Left ventricle myocardium superior (tissue), 1 donor: Measurements from ENCODE around the gene ANTKMT. TPM values are rescaled to one million over a fixed set of nuclear protein-coding genes. Genes with fewer than 3 reads are reported as not detected.
A peak's percentile ranks its signal among the peaks of the same experiment; 100 is the strongest.
"Not testable (repeated sequence)": the region's sequence is repeated elsewhere in the genome, so short reads cannot be mapped to it uniquely, and the experiment has no call there.

ENCODE experiments used
- ATAC-seq: fragments of 200-7000 bp; cut with Tn5 transposase; one replicate; pipeline ENCODE4 v1.9.1; 2020; ENCODE audit warnings: mild to moderate bottlenecking, moderate library complexity
- DNase-seq: peaks from one replicate; pipeline ENCODE4 v3.0.0-alpha.2; 2020
- intact Hi-C: fragments of 100-400 bp; cut with micrococcal nuclease; formaldehyde crosslinking; loops from one replicate; pipeline ENCODE4 v1.11.0; 2022
- total RNA-seq: library from RNA; stranded (reverse); fragmentation: NEBNext Ultra II Directional; extraction: Animal tissue kit (Norgen Biotek cat#: 25700); gene quantifications from one replicate; pipeline ENCODE4 v1.2.1, GENCODE V29; 2021
- donor health status: DM: no; HTN: yes; CAD: no; lungs with severe emphysema.

ANTKMT gene
- total RNA-seq, 1 donor from 2014 or later = 31.2 TPM

GRCh38 chr16:752007-752312 is 31.0 kb downstream of the ANTKMT start:
- intact Hi-C loops = no loop called here
- ATAC-seq (no peak), DNase-seq (no peak)

GRCh38 chr16:754121-754607 is 33.2 kb downstream of the ANTKMT start:
- DNase-seq, intact Hi-C loops, ATAC-seq: not testable (repeated sequence)

DNA sequence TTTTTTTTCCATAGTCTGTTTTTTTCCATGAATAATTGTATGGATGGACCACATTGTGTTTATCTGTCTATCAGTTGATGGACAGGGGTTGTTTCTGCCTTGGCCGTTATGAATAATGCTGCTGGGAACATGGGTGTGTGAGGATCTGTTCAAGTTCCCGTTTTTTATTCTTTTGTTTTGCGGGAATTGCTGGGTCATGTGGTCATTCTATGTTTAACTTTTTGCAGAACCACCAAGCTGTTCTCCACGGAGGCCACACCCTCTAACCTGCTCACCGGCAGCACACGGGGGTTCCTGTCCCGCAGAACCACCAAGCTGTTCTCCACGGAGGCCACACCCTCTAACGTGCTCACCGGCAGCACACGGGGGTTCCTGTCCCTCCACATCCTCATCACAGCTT is 33.7 kb downstream of the ANTKMT start:
- ATAC-seq (peak; percentile 51), DNase-seq (no peak)
- intact Hi-C loops = no loop called here

DNA sequence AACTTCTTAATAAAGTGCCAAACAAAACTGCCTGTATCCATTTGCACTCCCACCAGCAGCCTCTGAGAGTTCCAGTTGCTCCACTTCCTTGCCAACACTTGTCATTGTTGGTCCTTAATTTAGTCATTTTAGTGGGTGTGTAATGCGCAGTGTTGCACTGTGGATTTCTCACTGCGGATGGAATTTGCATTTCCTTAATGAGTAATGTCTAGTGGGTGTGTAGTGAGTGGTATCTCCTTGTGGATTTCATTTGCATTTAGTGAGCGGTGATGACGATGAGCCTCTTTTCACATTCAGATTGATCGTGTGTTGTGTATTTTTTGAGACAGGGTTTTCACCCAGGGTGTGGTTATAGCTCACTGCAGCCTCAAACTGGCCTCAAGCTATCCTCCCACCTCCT is 35.5 kb downstream of the ANTKMT start:
- intact Hi-C loops = no loop called here
- DNase-seq = no peak
- no peak for ATAC-seq

DNA sequence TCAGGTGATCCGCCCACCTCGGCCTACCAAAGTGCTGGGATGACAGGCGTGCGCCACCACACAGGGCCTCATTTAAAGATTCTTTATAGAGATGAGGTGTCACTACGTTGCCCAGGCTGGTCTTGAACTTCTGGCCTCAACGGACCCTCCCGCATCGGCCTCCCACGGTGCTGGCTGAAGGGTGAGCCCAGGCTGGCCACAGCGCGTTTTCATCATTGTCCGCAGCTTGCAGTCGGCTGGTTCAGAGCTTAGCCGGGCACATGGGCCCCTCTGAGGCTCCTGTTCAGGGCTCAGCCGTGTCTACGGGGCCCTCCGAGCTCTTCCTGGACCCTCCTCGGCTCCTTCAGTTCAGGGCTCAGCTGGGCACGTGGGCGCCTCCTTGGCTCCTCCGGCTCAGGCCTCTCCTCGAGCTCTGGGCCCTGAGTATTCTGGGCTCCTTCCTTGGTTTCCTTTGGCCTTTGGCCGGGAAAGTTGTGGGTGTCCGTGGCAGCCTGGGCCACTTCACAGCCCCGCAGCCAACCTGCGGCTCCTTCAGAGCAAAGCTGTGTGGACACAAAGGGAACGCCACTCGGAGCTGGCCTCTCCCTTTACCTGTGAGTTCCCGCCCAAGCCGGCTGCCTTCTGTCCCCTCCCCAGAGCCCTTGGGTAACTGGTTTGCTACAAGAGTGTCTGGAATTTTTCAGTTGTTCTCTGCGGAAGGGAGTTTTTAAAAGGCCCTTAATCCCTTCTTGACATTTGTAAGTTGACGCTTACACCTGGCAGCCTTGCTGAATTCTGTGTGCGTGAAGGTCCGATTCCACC is 38.4 kb downstream of the ANTKMT start:
- no peak for DNase-seq
- intact Hi-C loops = no loop called here
- ATAC-seq = no peak

DNA sequence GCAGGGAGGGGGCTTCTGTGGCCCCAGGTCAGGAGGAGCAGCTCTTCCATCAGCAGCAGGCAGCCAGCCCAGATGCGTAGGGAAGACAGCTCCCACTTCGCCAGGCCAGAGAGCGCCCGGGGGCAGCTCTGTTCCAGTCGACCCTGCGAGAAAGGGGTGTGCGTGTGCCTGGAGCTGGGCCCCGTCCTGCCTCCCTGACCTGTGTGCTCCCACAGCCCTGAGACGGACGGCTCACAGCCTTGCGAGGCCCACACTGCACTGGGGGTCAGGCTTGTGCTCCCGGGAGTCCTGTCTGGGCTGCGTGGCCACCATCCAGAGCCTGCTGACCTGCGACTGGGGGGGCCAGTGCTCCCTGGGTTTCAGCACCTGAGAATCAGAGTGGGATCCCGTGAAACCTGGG is 39.1 kb downstream of the ANTKMT start:
- intact Hi-C loops = no loop called here
- no peak for ATAC-seq

DNA sequence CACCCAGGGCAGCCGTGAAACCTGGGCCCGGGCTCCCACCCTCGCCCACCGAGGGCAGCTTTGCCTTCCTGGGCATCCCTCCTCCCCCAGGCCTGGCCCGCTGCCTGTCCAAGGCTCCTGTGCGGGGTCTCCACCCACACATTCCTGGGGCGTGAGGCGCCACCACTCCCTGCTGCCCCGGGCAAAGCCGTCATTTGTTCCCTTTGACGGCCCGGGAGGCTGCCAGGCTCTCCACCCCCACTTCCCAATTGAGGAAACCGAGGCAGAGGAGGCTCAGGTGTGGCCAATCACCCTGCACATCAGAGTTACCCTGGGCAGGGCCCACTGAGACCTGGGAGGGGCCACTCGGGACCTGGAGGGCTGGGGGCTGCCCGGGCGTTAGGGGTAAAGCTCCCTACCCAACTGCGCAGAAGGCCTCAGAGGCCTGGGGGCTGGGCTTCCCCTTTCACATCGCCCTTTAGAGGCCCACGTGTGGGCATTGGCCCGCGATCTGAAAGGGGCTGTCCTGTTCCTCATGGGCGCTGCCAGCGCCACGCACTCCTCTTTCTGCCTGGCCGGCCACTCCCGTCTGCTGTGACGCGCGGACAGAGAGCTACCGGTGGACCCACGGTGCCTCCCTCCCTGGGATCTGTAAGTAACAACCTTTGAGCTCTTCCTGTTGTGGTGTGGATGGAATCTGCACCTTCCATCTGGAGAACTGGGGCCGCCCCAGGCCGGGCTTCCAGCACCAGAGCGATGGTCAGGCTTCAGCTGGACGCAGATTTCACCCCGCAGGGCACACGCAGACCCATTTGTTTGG is 39.8 kb downstream of the ANTKMT start, which contains the start of gene MSLN:
Gene MSLN, plus strand, starts transcription at position 190 of the 799 bp plus-strand sequence. CDS start 1,947 bp downstream, outside the sequence.
- intact Hi-C loops = no loop called here
- DNase-seq = no peak
- ATAC-seq = peak; percentile 31

More for the DNA sequence above, 39.1 kb downstream of the ANTKMT start:
- DNase-seq = no peak

DNA sequence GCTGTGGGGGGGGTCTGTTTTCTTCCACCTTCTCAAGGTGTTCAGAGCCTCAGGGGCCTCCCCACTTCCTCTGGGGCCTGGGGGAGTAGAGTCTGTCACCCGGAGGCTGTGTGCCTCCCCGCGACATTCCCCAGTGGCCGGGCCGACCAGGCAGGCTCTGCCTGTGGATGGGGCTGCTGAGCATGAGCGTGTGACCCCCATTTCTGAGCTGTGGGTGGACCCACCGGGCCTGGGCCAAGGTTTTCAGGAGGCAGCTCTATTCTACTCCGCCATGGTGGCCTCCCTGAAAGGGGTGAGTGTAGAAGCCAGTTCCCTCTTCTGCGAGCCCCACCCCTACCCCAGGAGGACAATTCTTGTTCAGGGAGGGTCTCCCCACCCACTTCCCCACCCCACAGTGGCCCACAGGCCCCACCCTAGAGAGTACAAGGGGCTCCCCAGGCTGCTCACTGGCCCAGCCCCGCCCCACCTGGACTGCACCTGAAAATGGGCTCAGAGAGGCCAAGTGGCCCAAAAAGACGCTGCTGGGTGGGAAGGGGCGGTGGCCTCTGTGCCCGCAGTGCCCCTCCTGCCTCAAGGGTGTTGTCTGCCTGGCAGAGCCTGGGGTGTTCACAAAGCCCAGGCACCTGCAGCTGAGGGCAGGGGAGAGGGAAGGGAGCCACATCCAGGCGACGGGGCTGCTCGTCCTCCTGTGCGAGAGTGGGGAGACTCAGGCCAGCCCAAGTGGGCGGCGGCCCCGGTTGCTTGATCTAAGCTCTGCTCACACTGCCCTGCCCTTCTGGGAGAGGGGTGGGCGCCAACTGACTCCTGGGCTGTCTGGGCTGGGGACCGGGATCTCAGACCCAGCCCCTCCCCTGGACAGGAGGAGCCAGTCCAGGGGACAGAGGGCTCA is 40.9 kb downstream of the ANTKMT start:
- no peak for DNase-seq
- intact Hi-C loops = no loop called here
- ATAC-seq = no peak

- no peak for ATAC-seq
- no peak for DNase-seq
- intact Hi-C loops = no loop called here
Observed at GRCh38 chr16:762595-763268, 41.8 kb downstream of the ANTKMT start.

- ATAC-seq = no peak
- intact Hi-C loops = no loop called here
- no peak for DNase-seq
Observed at GRCh38 chr16:763369-764183, 42.6 kb downstream of the ANTKMT start.

DNA sequence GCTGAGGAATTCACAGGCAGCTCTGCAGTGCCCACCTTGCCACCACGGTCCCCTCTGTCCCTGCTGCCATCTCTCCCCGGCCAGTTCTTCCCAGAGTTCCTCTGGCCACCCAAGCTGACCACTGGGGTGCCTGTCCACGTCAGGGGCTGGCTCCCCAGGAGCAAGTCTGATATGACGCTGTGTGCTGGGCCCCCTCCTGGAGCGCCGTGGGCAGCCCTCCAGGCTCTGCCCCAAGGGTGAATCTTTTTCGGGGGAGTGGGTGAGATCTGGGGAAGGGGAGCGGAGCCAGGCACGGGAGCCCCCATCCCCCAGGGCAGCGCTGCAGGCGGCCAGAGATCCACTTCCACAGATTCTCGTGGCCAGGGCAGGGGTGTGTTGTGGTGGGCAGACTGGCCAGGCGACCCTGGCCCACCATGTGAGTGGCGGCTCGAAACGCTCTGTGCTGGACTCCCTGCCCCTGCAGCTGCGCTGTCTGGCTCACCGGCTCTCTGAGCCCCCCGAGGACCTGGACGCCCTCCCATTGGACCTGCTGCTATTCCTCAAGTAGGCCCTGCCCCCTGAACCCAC is 43.3 kb downstream of the ANTKMT start:
- intact Hi-C loops = no loop called here
- DNase-seq (no peak), ATAC-seq (no peak)

- no peak for ATAC-seq
- no peak for DNase-seq
- intact Hi-C loops = no loop called here
Observed at GRCh38 chr16:764848-765487, 44.0 kb downstream of the ANTKMT start.

GRCh38 chr16:765488-765865 is 44.5 kb downstream of the ANTKMT start:
- intact Hi-C loops = no loop called here
- ATAC-seq = no peak
- no peak for DNase-seq

DNA sequence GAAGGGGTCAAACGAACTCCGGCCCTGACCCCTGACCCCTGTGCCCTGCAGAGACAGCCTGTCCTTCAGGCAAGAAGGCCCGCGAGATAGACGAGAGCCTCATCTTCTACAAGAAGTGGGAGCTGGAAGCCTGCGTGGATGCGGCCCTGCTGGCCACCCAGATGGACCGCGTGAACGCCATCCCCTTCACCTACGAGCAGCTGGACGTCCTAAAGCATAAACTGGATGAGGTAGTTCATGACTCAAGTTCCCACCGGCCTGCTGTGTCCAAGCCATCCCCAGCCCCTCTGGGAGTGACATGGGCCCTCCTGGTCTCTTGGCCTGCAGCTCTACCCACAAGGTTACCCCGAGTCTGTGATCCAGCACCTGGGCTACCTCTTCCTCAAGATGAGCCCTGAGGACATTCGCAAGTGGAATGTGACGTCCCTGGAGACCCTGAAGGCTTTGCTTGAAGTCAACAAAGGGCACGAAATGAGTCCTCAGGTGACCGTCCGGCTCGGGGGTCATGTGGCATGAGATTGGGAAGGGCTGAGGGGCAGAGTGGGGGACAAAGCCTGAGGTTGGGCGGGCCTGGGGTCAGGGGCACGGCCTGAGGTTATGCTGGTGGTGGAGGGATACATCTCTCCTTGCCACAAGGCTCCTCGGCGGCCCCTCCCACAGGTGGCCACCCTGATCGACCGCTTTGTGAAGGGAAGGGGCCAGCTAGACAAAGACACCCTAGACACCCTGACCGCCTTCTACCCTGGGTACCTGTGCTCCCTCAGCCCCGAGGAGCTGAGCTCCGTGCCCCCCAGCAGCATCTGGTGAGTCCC is 45.3 kb downstream of the ANTKMT start:
- intact Hi-C loops = no loop called here
- ATAC-seq = no peak
- DNase-seq = no peak

- no peak for DNase-seq
- intact Hi-C loops = no loop called here
- no peak for ATAC-seq
Observed at GRCh38 chr16:766820-767640, 46.1 kb downstream of the ANTKMT start.

DNA sequence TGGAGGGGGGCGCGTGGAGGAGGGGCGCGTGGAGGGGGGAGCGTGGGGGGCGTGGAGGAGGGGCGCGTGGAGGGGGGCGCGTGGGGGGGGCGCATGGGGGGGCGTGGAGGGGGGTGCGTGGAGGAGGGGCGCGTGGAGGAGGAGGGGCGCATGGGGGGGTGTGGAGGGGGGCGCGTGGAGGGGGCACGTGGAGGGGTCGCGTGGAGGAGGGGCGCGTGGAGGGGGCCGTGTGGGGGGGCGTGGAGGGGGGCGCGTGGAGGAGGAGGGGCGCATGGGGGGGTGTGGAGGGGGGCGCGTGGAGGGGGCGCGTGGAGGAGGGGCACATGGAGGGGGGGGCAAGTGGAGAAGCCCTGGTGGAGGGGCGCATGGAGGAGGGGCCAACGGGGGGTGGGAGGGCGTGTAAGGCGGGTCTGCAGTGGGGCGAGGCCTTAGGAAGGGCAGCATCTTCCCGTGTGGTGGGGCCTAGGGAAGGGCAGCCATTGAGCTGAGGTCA is 46.8 kb downstream of the ANTKMT start:
- intact Hi-C loops = no loop called here
- DNase-seq = no peak
- ATAC-seq = no peak
